OCI-LY3 (cell line): ENCODE results near the gene SUPT6H.

Source experiments
- EZH2phosphoT487 ChIP-seq: fragments of 200-600 bp; shearing (Covaris generic); IDR thresholded peaks from 2 replicates; pipeline ENCODE4 v1.6.1; 2018; ENCODE audit warnings: antibody characterized with exemption, mixed run types, low read depth
- TF ChIP-seq, protein P1 (sequence below): fragments of 200-600, 300-600 bp; sonication (generic); IDR thresholded peaks from 2 replicates; pipeline ENCODE4 v1.5.1; 2014; ENCODE audit warnings: antibody characterized with exemption, low read length, low read depth

DNA sequence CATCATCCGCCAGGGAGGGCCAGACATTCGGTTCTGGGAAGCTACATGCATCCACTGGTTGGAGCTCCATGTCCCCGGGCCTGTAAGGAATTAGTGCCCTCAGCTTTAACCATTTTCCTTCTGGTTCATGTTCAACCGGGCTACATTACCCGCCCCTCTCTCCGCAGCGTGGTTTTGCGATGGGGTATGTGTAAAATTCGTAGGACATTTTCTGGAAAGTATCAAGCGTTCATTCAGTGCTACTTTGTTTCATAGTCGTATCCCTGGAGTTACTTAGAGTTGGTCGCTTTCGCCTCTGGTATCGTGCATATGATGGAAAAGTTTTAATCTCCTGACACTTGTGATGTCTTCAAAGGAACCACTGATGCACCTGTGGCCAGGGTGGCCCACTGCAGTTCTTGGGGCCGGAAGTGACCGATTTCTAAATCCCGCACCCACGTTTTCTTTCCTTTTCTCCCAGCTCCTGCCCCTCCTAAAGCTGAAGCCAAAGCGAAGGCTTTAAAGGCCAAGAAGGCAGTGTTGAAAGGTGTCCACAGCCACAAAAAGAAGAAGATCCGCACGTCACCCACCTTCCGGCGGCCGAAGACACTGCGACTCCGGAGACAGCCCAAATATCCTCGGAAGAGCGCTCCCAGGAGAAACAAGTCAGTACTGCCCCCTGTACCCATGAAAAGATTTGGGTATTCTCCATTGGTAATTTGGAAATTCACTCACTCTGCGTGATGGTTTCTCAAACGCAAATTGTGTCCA is 58.4 kb downstream of the SUPT6H start:
- TF ChIP-seq, protein P1, sequence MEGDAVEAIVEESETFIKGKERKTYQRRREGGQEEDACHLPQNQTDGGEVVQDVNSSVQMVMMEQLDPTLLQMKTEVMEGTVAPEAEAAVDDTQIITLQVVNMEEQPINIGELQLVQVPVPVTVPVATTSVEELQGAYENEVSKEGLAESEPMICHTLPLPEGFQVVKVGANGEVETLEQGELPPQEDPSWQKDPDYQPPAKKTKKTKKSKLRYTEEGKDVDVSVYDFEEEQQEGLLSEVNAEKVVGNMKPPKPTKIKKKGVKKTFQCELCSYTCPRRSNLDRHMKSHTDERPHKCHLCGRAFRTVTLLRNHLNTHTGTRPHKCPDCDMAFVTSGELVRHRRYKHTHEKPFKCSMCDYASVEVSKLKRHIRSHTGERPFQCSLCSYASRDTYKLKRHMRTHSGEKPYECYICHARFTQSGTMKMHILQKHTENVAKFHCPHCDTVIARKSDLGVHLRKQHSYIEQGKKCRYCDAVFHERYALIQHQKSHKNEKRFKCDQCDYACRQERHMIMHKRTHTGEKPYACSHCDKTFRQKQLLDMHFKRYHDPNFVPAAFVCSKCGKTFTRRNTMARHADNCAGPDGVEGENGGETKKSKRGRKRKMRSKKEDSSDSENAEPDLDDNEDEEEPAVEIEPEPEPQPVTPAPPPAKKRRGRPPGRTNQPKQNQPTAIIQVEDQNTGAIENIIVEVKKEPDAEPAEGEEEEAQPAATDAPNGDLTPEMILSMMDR, result 0 out of 2 replicates have a peak, but pooled peaks have one; percentile 14
- TF ChIP-seq EZH2phosphoT487, result no peak
